DMS 273 (cell line): Measurements from ENCODE around the gene CORO2B.
A peak's percentile ranks its signal among the peaks of the same experiment; 100 is the strongest.

Experiments
- DNase-seq: peaks from one replicate; lab custom pipeline; 2025; ENCODE audit not compliant: unreplicated experiment; lab: John Stamatoyannopoulos, UW

CORO2B gene, protein sequence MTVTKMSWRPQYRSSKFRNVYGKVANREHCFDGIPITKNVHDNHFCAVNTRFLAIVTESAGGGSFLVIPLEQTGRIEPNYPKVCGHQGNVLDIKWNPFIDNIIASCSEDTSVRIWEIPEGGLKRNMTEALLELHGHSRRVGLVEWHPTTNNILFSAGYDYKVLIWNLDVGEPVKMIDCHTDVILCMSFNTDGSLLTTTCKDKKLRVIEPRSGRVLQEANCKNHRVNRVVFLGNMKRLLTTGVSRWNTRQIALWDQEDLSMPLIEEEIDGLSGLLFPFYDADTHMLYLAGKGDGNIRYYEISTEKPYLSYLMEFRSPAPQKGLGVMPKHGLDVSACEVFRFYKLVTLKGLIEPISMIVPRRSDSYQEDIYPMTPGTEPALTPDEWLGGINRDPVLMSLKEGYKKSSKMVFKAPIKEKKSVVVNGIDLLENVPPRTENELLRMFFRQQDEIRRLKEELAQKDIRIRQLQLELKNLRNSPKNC

DNA sequence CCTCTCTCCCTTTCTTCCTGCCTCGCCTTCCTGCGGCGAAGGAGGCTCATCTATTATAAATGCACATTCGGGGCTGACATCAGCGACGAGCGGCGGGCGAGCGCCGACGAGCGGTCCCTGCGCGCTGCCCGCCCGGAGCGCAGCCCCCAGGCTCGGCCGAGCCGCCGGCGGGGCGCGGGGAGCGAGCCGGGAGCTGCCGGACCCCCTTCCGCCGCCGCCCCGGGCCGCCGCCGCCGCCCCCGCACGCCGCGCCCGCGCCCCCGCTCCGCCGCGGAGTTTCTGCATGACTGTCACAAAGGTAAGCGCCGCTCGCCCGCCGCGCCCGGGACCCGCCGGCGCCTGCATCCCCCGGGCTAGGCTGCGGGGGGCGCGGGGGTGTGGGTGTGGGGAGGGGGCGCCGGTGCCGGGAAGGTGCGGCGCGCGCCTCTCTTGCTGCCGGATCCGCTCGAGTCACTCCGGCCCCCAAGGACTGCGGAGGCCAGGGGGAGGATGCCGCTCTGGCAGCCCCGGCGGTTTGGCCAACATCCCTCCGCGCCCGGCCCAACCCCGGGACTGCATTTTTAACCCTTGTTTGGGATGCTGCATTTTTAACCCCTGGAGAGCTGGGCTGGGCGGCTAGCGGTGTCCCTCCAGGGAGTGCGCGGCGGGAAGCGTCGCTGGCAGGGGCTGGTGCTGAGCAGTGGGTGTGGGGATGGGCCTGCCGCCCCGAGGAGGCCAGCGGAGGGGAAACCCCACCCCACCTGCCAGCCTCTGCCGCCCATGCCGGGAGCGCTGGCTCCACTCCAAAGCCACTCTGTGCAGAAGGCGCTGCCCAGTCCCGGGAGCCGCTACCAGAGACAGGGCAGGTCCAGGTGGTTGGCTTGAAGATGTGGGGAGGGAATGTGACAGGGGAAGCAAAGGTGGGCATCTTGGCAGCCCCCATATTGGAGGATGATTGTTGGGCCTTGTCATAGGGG is at the start of gene CORO2B:
Gene CORO2B, plus strand, starts transcription at position 14 of the 956 bp plus-strand sequence. Its CDS starts 270 bp downstream, at position 284.
- peak; percentile 71 for DNase-seq

DNA sequence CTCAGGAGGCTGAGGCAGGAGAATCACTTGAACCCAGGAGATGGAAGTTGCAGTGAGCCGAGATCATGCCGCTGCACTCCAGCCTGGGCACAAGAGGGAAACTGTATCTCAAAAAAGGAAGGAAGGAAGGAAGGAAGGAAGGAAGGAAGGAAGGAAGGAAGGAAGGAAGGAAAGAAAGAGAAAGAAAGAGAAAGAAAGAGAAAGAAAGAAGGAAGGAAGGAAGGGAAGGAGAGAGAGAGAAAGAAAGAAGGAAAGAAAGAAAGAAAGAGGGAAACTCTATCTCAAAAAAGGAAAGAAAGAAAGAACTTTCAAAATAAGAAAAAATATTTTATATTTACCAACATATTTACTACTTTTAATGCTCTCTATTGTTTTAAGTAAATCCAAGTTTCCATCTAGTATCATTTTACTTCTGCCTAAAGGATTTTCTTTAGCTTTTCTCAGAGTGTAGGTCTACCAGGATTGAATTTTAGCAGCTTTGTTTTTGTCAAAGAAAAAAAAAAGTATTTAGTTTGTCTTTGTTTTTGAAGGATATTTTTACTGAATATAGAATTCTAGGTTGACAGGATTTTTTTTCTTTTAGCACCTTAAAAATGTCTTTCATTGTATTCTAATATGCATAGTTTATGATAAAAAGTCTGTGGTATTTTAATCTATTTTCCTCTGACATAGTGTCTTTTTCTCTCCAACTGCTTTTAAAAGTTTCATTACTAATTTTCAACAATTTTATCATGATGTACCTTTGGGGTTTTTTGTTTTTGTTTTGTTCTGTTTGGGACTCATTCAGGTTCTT is 47.2 kb upstream of the CORO2B start:
- DNase-seq = no peak

DNA sequence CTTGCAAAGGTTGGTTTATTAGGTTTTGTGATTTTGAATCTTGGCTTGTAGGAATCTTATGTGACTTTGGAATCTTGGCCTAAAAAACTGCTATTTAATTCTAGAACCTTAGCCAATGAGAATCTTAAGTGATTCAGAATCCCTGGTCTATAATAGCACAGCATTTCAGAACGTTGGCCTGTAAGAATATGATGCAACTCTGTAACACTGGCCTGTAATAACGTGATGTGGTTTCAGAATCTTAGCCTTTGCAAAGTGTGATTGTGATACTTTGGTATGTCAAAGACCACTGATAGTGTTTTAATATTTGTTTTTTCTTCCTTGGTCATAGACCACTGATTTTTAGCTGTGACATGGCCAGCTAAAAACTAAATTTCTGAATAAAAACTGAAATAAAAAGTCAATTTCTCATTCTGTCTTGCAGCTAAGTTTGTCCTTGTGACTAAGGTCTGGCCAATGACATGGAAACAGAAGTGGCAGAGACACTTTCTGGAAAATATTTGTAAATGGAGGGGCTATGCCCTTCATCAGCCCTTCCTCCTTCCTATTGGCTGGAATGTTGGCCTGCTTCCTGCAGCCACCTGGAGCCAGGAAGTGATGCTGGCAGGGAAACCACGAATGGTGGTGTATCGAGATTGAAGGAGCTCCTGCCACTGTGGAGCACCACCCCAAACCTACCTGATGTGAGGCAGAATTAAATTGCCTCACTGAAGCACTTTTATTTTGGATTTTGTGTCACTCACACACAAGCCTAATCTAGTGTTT is 42.3 kb upstream of the CORO2B start:
- DNase-seq = no peak

DNA sequence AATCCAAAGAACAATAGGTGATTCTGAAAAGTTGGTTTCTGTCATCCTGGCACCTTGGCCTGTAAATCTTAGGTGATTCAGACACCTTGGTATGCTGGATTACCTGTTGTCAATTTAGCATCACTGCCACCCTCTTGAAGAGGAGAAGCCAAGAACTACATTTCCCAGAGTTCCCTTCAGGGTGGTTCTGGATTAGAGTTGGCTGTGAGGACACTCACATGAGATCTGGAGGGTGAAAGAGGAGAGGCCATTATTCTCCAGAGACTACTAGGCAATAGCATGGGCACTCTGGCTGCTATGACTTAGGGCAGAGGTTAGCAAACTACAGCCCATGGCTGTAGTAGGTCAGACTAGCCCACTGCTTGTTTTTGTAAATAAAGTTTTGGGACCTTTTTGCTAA is 41.7 kb upstream of the CORO2B start:
- no peak for DNase-seq

DNA sequence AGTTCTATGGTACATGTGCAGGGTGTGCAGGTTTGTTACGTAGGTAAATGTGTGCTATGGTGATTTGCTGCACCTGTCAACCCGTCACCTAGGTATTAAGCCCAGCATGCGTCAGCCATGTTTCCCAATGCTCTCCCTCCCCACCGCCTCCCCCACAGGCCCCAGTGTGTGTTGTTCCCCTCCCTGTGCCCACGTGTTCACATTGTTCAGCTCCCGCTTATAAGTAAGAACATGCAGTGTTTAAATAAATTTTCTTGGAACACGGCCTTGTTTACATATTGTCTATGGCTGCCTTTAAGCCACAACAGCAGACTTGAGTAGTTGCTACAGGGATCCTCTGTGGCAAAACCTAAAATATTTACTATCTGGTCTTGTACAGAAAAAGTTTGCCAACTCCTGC is 41.3 kb upstream of the CORO2B start:
- DNase-seq = no peak

DNA sequence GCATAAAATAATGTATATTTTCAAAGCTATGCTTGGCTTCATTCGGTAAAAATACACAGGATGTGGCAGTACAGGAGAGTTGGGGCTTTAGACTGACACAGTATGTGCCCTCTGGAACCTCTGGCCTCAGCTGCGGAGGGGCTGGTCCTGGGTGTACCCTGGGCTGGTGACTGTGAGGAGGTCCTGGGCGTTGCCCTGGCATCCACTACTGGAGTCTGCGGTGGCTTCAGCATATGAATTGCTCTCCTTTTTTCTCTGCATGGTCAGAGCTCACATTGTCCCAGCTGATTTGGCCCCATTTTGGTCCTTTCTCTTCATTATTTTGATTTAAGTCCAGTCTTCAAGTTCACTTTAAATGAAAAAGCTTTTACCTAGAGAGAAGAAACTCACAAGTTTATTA is 40.5 kb upstream of the CORO2B start:
- no peak for DNase-seq

DNA sequence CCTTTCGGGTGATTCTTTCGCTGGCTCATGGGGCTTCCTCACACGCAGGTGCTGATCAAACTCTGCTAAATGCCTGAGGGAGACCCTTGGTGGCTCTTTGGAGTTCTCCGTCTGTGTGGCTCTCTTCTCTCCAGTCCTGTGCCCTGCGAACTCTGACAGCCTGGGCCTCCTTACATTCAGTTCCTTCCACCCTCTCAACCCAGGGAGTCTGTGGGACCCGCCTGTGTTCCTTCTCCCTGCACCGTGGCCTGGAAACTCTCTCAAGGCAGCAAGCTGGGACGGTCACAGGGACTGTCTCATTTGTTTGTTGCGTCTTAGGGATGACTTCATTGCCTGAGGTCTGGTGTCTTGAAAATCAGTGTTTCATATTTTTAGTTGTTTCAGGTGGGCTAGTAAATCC is 37.0 kb upstream of the CORO2B start:
- no peak for DNase-seq

DNA sequence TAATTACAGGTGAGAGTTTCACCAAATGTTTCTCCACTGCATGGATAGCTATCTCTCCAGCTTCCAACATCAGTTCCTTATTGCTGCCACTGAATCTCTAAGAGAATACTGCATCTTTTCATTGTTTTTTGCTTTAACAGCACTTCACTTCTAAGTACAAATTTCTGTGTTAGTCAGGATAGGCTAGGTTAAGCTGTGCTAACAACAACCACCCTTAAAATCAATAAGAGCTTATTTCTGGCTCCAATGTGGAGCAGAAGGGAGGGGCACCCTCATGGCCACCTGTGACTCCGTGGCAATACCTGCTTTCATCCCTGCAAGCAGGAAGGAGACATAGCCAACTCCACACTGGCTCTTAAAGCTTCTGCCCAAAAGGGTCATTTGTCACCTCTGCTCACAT is 36.4 kb upstream of the CORO2B start:
- no peak for DNase-seq

DNA sequence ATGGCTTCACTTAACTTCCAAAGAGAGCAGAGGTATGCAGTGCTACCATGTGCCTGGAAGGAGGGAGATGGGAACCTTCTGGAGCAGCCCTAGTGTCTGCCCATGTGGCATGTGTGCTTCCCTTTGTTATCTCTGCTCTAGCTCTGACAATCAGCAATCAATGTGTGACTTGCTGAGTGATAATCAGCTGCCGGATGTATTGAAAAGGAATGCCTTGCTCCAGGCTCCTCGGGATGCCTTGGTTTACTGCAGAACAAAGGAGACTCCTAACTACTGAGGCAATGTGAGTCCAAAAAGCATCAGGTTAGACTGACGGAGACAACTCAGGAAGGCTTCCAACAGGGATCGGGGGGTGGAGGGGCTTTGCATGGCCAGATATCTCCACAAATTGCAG is 36.0 kb upstream of the CORO2B start:
- no peak for DNase-seq

DNA sequence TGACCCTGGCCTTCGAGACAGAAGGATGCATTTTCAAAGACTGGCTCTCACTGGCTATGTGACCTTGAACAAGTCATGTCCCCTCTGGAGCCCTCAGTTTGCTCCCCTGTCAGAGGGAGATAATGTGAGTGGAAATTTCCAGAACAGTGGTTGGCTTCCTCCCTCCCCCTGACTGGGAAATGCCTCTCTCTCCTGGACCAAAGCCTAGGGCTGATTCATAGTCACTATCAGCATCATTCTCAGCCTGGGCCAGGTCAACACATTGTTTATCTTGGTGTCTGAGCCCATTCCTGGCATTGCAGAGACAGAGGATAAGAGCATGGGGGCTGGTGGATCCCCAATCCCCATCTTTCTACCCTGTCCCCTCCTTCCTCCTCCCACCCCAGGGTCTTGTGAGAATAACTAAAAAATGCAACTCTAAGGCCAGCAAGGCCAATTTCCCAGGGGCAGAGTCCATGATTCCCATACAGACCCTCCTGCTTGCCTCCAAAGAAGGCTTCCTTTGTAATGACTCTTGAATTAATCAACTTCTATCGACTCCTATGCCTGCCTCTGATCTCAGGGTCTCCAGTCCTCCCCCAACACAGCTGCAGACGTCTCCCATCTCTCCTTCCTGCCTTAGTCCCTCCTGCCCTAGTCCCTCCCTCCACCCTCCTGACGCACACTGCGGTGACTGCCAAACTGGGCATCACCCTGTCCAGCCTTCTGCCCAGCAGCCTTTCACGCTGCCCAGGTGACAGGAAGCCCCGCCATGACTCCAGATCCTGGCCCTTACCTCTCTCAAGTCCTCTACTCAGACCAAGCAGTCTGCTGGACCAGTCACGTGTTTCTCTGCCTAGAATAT is 35.4 kb upstream of the CORO2B start:
- DNase-seq = no peak

DNA sequence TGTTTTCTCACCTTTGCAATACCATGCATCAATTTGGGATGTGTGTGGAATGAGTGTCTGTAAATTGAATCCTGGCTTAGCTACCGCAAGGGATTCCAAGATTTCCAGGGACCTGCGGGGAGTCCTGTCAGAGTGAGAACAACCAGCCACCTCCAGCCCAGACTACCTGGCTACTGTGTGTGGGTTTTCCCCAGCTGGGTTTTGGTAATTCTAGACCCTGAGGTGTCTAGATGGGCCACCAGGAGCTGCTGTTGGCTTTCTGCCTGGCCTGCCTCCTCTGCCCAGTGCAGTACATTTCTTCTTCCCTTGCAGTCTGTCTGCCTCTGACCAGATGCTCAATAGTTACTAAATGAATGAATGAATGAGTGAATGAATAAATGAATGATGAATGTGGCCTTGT is 32.5 kb upstream of the CORO2B start:
- peak; percentile 14 for DNase-seq

DNA sequence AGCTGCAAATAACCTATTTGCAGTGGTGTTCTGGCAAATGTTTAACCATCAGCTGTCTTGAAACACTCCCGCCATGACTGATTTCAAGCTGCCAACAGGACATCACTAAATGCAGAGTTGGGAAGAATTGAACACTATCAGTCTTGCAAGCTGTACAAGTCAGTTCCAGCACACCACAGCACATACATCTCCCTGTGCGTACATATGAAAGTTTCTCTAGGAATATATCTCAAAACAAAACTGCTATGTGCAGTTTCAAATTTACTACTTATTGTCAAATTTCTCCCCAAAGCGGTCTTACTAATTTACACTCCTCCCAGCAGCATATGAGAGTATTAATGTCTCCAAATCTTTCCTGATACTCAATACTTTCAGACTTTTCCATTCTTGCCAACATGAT is 30.4 kb upstream of the CORO2B start:
- no peak for DNase-seq

DNA sequence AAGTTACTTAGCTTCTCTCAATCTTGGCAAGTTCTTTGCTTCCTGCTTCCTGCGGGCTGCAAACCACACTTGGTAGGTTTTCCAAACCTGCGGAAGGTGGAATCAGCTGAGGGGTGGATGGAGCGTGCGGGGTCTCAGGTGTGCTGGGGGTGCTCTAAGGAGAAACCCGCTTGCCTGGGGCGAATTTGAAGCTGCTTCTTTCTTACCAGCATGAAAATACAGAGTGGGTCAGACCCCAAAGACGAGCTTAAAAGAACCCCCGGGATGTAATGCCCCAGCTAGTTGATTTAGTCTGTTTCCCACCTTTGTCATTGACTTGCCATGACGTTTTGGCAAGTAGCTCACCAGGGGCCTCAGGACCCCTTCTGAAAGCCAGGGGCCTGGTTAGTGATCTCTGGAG is 28.8 kb upstream of the CORO2B start:
- DNase-seq = no peak

DNA sequence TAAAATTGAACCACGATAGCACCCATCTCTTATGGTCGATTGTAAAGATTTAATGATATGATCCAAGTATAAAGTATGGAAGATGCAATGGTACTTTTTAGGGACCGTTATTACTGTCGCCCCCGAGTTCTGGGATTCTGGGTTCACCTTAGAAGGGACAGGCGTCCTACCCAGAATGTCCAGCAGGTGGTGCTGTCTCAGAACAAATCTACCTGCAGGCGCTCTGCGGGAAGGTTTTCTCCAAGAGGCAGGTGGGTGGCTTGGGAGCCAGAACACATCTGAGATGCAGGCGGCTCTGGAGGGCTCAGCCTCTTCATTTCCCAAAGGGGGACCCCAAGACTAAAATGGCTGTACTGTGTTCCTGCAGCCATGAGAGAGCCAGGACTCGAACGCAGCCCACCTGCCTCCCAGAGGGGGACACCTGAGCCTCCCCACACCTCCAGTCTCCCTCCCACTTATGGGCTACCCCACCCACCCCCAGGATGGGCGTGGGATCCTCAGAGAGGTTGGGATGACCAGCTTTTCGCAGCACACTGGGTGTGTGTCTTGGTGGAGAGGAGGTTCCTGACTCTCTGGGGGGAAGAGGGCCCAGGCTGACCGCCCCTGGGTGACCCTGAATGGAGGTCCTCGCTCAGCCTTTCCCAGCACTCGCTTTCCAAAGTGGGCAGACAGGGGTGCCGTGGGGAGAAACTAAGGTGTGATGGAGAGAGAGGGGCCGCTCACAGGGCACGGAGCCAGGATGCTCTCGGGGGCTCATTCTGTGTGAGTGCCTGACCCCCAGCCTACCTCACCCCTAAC is 28.1 kb upstream of the CORO2B start:
- DNase-seq = peak; percentile 76

DNA sequence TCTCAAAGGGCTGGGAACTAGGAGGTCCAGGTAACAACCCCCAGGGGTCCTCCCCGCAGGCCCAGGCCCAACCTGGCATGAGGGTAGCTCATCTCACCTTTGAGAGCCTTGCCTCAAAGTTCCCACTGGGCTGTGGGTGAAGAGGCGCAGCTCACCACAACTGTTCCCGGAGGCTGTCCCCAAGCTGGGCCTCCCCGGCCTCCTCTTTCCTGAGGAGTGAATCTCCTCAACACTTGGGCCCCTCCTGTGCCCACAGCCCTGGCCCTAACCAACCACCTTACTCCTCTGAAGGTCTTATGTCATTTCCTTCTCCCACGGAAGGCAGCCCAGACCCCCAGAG is 27.5 kb upstream of the CORO2B start:
- DNase-seq = no peak

DNA sequence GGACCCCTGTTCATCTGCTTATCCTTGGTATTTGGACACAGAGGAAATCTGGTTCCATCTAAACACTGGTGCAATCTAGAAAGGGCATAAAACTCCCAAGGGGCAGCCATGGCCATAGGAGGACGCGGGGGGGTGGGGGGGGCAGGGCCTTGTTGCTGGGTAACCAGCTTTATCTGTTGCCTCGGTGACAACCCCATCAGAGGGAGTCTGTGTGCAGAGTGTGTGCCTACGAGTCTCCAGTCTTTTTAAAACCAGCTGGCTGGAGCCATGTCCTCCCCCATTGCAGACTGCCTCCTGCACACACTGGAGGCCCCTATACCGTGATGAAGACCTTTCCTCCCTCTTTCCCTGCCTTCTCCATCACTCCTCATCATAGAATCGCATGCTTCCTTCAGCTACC is 26.4 kb upstream of the CORO2B start:
- DNase-seq = peak; percentile 19

DNA sequence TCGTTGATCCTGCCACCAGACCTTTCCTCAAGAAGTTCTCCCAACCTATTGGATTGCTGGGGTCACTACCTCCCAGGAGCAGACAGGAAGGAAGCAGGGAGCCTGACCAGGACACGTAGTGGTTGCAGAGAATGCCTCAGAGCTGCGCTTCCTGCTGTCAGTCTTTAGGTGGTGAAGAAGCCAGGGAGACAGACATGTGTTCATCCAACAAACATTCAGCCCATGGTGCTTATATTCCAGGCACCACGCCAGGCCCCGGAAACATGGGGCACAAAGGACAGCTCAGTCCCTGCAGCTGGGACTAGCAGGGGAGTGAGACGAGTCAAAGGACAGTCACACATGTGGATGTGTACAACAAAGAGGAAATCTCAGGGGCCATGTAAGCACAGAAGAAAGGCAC is 26.0 kb upstream of the CORO2B start:
- DNase-seq = no peak

DNA sequence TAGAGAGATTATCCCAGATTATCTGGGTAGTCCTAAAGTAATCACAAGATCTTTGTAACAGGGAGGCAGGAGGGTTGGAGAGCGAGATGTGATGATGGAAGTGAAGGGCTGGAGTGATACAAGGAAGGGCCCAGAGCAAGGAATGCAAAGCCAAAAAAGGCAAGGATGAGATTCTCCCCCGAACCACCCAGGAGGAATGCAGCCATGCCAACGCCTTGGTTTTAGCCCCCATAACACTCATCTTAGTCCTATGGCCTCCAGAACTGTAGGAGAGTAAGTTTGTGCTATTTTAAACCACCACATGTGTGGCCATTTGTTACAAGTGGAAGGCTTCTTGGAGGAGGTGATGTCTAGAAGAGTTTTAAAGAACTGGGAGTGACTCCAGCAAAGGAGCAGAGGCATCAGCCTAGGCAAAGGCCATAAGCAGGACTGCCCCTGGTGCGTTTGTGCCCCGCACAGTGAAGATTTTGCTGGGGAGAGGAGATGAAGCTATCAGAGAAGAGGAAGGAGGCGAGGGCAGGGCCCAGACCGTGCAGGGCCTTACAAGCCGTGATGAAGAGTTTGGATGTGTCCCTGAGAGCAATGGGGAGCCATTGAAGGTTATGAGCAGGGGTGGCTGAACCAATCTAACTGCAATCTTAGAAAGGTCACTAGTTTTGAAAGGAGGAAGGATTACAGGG is 25.3 kb upstream of the CORO2B start:
- DNase-seq = no peak
